Adipocyte (in vitro differentiated cells): ENCODE results near the gene CHCHD6.
A peak's percentile ranks its signal among the peaks of the same experiment; 100 is the strongest.
"Not testable (repeated sequence)": the region's sequence is repeated elsewhere in the genome, so short reads cannot be mapped to it uniquely, and the experiment has no call there.

Experiments used
- DNase-seq: peaks from one replicate; pipeline ENCODE4 v3.0.0-alpha.2; 2015; ENCODE audit warnings: low read depth
- H3K27me3 ChIP-seq: replicated peaks from 2 replicates; pipeline ENCODE4 v1.7.0; 2013; ENCODE audit warnings: mild to moderate bottlenecking, low read length, moderate library complexity; ENCODE audit not compliant: control insufficient read depth, insufficient read depth
- H3K36me3 ChIP-seq: 2 replicates; pipeline ENCODE4 v1.7.0; 2013; ENCODE audit warnings: low read length, mild to moderate bottlenecking, moderate library complexity; ENCODE audit not compliant: control insufficient read depth, insufficient read depth, severe bottlenecking
- H3K4me1 ChIP-seq: 2 replicates; pipeline ENCODE4 v1.7.0; 2013; ENCODE audit warnings: mild to moderate bottlenecking, low read length, moderate library complexity; ENCODE audit not compliant: control insufficient read depth, insufficient read depth
- H3K4me3 ChIP-seq: 2 replicates; pipeline ENCODE4 v1.7.0; 2013; ENCODE audit warnings: mild to moderate bottlenecking, low read length, moderate library complexity
- H3K9ac ChIP-seq: 2 replicates; pipeline ENCODE4 v1.7.0; 2013; ENCODE audit warnings: mild to moderate bottlenecking, low read length, moderate library complexity
- H3K9me3 ChIP-seq: 2 replicates; pipeline ENCODE4 v1.7.0; 2013; ENCODE audit warnings: mild to moderate bottlenecking, low read length, moderate library complexity; ENCODE audit not compliant: control insufficient read depth

The CHCHD6 gene

GRCh38 chr3:126781889-126782491 lies 78.0 kb downstream of the CHCHD6 start:
- peak overlapping the region; percentile 60 for H3K4me3 ChIP-seq
- H3K27me3 ChIP-seq = no peaks in the 10 kb centered on the region
- peak overlapping the region; percentile 82 for H3K9ac ChIP-seq
- peaks cover 30% of the 10 kb centered on the region for H3K4me1 ChIP-seq
- peak; percentile 85 for DNase-seq
- H3K36me3 ChIP-seq = no peaks in the 10 kb centered on the region
- H3K9me3 ChIP-seq = no peaks in the 10 kb centered on the region

- Histone ChIP-seq H3K27me3 (no peaks in the 10 kb centered on the region), H3K9me3 (no peaks in the 10 kb centered on the region), H3K4me1 (peaks cover 24% of the 10 kb centered on the region), H3K4me3 (peak overlapping the region; percentile 60), H3K36me3 (no peaks in the 10 kb centered on the region), H3K9ac (peak overlapping the region; percentile 82)
- peak; percentile 88 for DNase-seq
Observed at GRCh38 chr3:126782536-126782935, 78.5 kb downstream of the CHCHD6 start.

DNA sequence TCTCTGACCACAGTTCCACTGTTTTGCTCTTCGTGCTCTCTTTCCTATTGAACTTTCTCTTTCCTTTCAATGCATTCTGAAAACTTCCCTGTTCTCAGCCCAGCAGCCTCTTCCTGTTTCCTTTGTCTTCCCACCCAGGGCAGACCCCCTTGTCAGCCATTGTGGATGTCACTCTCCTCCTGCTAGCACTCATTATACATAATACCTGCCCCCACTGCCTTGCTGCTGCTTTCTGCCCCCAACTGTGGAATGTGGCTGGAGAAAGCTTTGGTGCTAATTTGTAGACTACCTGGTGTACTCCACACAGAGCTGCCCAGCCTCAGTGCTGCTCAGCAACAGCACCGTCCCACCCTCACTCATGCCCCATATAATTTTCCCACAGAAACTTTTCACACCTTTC lies 80.2 kb downstream of the CHCHD6 start:
- Histone ChIP-seq H3K4me1 (peaks cover 24% of the 10 kb centered on the region), H3K9me3 (no peaks in the 10 kb centered on the region), H3K4me3 (no peak overlapping the region), H3K27me3 (no peaks in the 10 kb centered on the region), H3K36me3 (no peaks in the 10 kb centered on the region), H3K9ac (no peak overlapping the region)
- DNase-seq = no peak

DNA sequence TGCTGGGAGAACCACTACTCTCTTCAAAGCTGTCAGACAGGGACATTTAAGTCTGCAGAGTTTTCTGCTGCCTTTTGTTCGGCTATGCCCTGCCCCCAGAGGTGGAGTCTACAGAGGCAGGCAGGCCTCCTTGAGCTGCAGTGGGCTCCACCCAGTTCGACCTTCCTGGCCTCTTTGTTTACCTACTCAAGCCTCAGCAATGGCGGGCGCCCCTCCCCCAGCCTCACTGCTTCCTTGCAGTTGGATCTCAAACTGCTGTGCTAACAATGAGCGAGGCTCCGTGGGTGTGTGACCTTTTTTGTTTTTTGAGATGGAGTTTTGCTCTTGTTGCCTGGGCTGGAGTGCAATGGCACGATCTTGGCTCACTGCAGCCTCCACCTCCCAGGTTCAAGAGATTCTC lies 87.3 kb downstream of the CHCHD6 start:
- not testable (repeated sequence) for H3K4me1 ChIP-seq, H3K27me3 ChIP-seq, H3K4me3 ChIP-seq, H3K9ac ChIP-seq, DNase-seq, H3K36me3 ChIP-seq
- peaks cover 12% of the 10 kb centered on the region for H3K9me3 ChIP-seq

DNA sequence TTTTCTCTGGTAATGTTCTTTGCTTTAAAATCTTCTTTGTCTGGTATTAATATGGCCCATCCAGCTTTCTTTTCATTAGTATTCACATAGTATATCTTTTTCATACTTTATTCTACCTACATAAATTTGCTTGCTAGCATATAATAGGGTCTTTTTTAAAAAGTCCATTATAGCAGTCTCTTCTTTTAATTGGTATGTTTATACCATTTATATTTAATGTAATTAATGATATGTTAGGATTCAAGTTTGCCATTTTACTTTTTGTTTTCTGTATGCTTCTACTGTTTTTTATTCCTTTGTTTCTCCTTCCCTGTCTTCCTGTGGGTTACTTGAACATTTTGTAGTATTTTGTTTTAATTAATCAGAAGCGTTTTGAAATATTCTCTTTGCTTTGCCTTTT lies 89.0 kb downstream of the CHCHD6 start:
- Histone ChIP-seq H3K9me3 (peaks cover 12% of the 10 kb centered on the region), H3K4me3 (no peak overlapping the region), H3K9ac (no peak overlapping the region), H3K4me1 (no peaks in the 10 kb centered on the region), H3K36me3 (no peaks in the 10 kb centered on the region), H3K27me3 (no peaks in the 10 kb centered on the region)
- DNase-seq = no peak

DNA sequence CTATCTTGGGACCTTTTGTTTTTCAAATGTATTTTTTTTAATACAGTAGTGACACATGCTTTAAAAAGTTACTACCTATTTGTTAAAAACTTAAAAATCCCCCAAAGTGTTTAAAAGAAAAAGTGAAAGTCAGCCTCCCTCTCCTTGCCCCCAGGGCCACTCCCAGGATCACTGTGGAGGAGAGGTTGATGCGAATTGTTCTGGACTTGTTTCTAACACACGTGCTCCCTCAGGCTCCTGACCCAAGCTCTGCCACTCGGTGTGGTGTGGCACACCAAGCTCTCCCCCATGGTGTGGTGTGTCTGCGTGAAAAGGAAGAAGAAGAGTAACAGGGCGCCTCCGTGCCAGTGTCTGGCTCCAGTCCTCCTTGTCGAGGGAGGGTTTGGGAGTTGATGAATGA lies 93.5 kb downstream of the CHCHD6 start:
- no peak overlapping the region for H3K4me3 ChIP-seq
- peaks cover 5% of the 10 kb centered on the region for H3K4me1 ChIP-seq
- no peaks in the 10 kb centered on the region for H3K36me3 ChIP-seq
- no peaks in the 10 kb centered on the region for H3K27me3 ChIP-seq
- no peak overlapping the region for H3K9ac ChIP-seq
- no peak for DNase-seq
- H3K9me3 ChIP-seq = peaks cover 12% of the 10 kb centered on the region

DNA sequence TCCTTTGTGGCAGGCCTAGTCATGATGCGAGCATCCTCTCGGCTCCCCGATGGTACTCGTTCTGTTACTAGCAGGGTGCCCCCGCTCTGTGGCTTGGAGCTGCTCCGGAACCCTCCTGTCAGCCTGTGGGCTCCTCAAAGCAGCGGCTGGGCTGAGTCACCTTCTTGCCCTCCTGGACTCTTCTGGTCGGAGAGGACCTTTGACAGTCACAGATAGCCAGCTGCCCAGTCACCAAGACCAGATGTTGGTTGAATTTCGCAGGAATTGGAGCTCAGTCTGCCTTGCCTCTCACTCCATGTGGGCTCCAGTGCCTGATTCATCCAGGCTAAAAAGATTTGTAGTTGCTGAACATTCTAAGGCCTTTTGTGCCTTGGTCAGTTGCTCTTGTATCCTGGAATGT lies 94.5 kb downstream of the CHCHD6 start:
- no peaks in the 10 kb centered on the region for H3K27me3 ChIP-seq
- H3K36me3 ChIP-seq = no peaks in the 10 kb centered on the region
- no peak overlapping the region for H3K4me3 ChIP-seq
- DNase-seq = no peak
- H3K9me3 ChIP-seq = peaks cover 3% of the 10 kb centered on the region
- no peak overlapping the region for H3K9ac ChIP-seq
- peaks cover 5% of the 10 kb centered on the region for H3K4me1 ChIP-seq

DNA sequence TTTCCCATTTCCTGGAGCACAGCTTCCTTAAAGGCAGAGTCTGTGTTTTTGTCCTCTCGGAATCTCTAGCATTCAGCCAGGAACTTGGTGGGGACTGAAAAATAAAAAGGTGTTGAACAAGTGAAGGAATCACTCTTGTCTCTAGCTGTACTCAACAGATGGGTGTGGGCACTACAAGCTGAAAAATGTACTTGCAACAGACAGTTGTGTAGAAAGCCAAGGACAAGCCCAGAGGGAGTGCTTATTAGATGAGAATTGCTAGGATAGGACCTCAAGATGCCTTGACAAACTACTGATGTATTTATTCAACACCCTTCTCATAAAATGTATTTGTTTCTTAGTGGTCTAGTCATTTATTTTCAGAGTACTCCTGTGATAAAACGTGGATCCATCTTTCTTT lies 95.1 kb downstream of the CHCHD6 start:
- no peaks in the 10 kb centered on the region for H3K36me3 ChIP-seq
- no peaks in the 10 kb centered on the region for H3K9me3 ChIP-seq
- H3K27me3 ChIP-seq = no peaks in the 10 kb centered on the region
- no peak overlapping the region for H3K9ac ChIP-seq
- DNase-seq = no peak
- H3K4me1 ChIP-seq = peaks cover 5% of the 10 kb centered on the region
- H3K4me3 ChIP-seq = no peak overlapping the region

- DNase-seq, H3K9ac ChIP-seq, H3K4me3 ChIP-seq, H3K27me3 ChIP-seq, H3K9me3 ChIP-seq, H3K36me3 ChIP-seq, H3K4me1 ChIP-seq: not testable (repeated sequence)
Observed at GRCh38 chr3:126801312-126801711, 97.3 kb downstream of the CHCHD6 start.

DNA sequence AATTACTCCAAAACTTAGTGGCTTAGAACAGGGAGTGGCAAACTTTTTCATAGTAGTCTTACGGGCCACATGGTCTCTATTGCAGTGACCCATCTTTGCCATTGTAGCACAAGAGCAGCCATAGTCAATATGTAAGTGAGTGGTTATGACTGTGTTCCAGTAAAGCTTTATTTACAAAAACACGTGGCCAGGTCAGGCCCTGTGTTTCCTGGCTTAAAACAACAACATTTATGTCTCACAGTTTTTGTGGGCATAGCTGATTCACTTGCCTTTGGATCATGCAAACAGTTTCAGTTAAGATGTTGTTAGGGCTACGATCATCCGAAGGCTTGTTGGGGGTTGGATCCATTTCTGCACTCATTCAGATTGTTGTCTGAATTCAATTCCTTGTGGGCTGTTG lies 103.8 kb downstream of the CHCHD6 start:
- Histone ChIP-seq H3K4me3 (no peak overlapping the region), H3K27me3 (no peaks in the 10 kb centered on the region), H3K4me1 (peaks cover 25% of the 10 kb centered on the region), H3K36me3 (no peaks in the 10 kb centered on the region), H3K9ac (no peak overlapping the region), H3K9me3 (no peaks in the 10 kb centered on the region)
- DNase-seq = no peak

- Histone ChIP-seq H3K36me3 (no peaks in the 10 kb centered on the region), H3K9ac (no peak overlapping the region), H3K9me3 (no peaks in the 10 kb centered on the region), H3K4me3 (no peak overlapping the region), H3K4me1 (peaks cover 25% of the 10 kb centered on the region), H3K27me3 (no peaks in the 10 kb centered on the region)
- peak; percentile 64 for DNase-seq
Observed at GRCh38 chr3:126811530-126811929, 107.5 kb downstream of the CHCHD6 start.

DNA sequence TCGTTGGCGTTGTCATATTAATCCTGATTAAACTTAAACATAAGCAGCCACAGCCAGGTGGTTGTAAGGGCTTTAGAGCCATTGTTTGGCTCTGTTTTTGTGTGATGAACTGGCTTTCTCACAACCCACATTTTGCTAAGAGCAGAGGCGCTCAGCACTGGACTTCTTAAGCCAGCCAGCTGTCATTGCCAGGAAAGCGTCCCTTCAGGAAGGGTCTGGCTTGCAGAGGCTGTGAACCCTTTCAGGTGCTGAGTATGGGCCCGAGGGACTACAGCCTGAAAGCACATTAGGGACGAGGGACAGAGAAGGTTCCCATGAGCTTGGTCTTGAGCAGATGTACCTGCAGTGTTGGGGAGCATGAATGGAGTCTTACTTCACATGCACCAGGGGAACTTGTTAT lies 112.3 kb downstream of the CHCHD6 start:
- H3K4me3 ChIP-seq = no peak overlapping the region
- DNase-seq = no peak
- no peaks in the 10 kb centered on the region for H3K27me3 ChIP-seq
- H3K36me3 ChIP-seq = no peaks in the 10 kb centered on the region
- peaks cover 26% of the 10 kb centered on the region for H3K4me1 ChIP-seq
- H3K9ac ChIP-seq = no peak overlapping the region
- H3K9me3 ChIP-seq = no peaks in the 10 kb centered on the region
